Stimulated activated CD8-positive, alpha-beta memory T cell treated with anti-CD3 and anti-CD28 coated beads, Interleukin-12 subunit alpha, Interleukin-12 subunit beta, amount 100 ng/mL, for 24 hours (primary cell): ENCODE results near the gene OSGIN1.

Experiments used
- DNase-seq: peaks from one replicate; pipeline ENCODE4 v3.0.0-alpha.2; 2020; ENCODE audit errors: extremely low read depth

Gene OSGIN1

GRCh38 chr16:83971165-83972130, 18.4 kb downstream of the OSGIN1 start:
- DNase-seq, result no peak

- no peak for DNase-seq
These were observed 19.4 kb downstream of the OSGIN1 start for GRCh38 chr16:83972256-83973008.

- no peak for DNase-seq
These were observed 20.0 kb downstream of the OSGIN1 start for GRCh38 chr16:83973077-83973476.

GRCh38 chr16:83973581-83974385, 20.7 kb downstream of the OSGIN1 start:
- DNase-seq, result no peak

- no peak for DNase-seq
These were observed 21.4 kb downstream of the OSGIN1 start for GRCh38 chr16:83974475-83974874.

- DNase-seq, result no peak
These were observed 22.7 kb downstream of the OSGIN1 start for GRCh38 chr16:83975590-83976260.

- DNase-seq, result no peak
These were observed 24.2 kb downstream of the OSGIN1 start for GRCh38 chr16:83977056-83977815.

GRCh38 chr16:83978401-83978904, 25.4 kb downstream of the OSGIN1 start:
- DNase-seq, result no peak

- no peak for DNase-seq
These were observed 26.4 kb downstream of the OSGIN1 start for GRCh38 chr16:83979441-83979840.

GRCh38 chr16:83980794-83981193, 27.8 kb downstream of the OSGIN1 start:
- no peak for DNase-seq

- DNase-seq, result no peak
These were observed 28.8 kb downstream of the OSGIN1 start for GRCh38 chr16:83981799-83982198.

GRCh38 chr16:83983491-83983890, 30.5 kb downstream of the OSGIN1 start:
- no peak for DNase-seq

- no peak for DNase-seq
These were observed 36.3 kb downstream of the OSGIN1 start for GRCh38 chr16:83989300-83989699.

GRCh38 chr16:83990492-83990891, 37.5 kb downstream of the OSGIN1 start:
- DNase-seq, result no peak

GRCh38 chr16:83992624-83993023, 39.6 kb downstream of the OSGIN1 start:
- DNase-seq, result no peak

- DNase-seq, result no peak
These were observed 41.0 kb downstream of the OSGIN1 start for GRCh38 chr16:83994087-83994486.

GRCh38 chr16:83994703-83995102, 41.7 kb downstream of the OSGIN1 start:
- no peak for DNase-seq

- no peak for DNase-seq
These were observed 42.7 kb downstream of the OSGIN1 start for GRCh38 chr16:83995754-83996153.

GRCh38 chr16:83996481-83997252, 43.6 kb downstream of the OSGIN1 start:
- no peak for DNase-seq

- no peak for DNase-seq
These were observed 45.1 kb downstream of the OSGIN1 start for GRCh38 chr16:83998091-83998490.
